Glutamatergic neuron (in vitro differentiated cells): ENCODE measurements around the gene ARID1B. TPM values are rescaled to one million over a fixed set of nuclear protein-coding genes. Genes with fewer than 3 reads are reported as not detected.
A peak's percentile ranks its signal among the peaks of the same experiment; 100 is the strongest.

Source experiments
- DNase-seq: peaks from one replicate; pipeline ENCODE4 v3.0.0; 2022
- H3K27ac Mint-ChIP-seq: one replicate; pipeline ENCODE4 v1.8.0; 2020; ENCODE audit warnings: mild to moderate bottlenecking, mixed read lengths, inconsistent platforms; ENCODE audit not compliant: unreplicated experiment
- H3K27me3 Mint-ChIP-seq: one replicate; pipeline ENCODE4 v1.8.0; 2020; ENCODE audit warnings: mild to moderate bottlenecking, moderate library complexity, mixed read lengths, inconsistent platforms; ENCODE audit not compliant: unreplicated experiment
- H3K36me3 Mint-ChIP-seq: one replicate; pipeline ENCODE4 v1.8.0; 2020; ENCODE audit warnings: mild to moderate bottlenecking, mixed read lengths, inconsistent platforms; ENCODE audit not compliant: unreplicated experiment
- H3K4me1 Mint-ChIP-seq: one replicate; pipeline ENCODE4 v1.8.0; 2020; ENCODE audit warnings: mild to moderate bottlenecking, low read depth, mixed read lengths, inconsistent platforms; ENCODE audit not compliant: unreplicated experiment
- H3K4me3 Mint-ChIP-seq: one replicate; pipeline ENCODE4 v1.8.0; 2020; ENCODE audit warnings: mild to moderate bottlenecking, mixed read lengths, inconsistent platforms; ENCODE audit not compliant: unreplicated experiment
- H3K9me3 Mint-ChIP-seq: one replicate; pipeline ENCODE4 v1.8.0; 2020; ENCODE audit warnings: mild to moderate bottlenecking, moderate library complexity, mixed read lengths, inconsistent platforms; ENCODE audit not compliant: unreplicated experiment
- CTCF ChIP-seq: fragments of 200-600 bp; sonication (generic); IDR thresholded peaks from one replicate; pipeline ENCODE4 v1.5.0; 2021; ENCODE audit not compliant: partially characterized antibody, unreplicated experiment
- total RNA-seq: library from RNA; stranded (reverse); fragmentation: NEBNext Ultra II Directional; extraction: Animal tissue kit (Norgen Biotek cat#: 25700); gene quantifications from one replicate; pipeline ENCODE4 v1.2.1, GENCODE V29; 2021; ENCODE audit not compliant: unreplicated experiment

ARID1B gene
- total RNA-seq, 1 donor from 2014 or later: 202 TPM

GRCh38 chr6:156863504-156863903 lies 86.3 kb downstream of the ARID1B start:
- Mint-ChIP-seq H3K36me3 (peaks cover 7% of the 10 kb centered on the region), H3K9me3 (peaks cover 17% of the 10 kb centered on the region), H3K4me1 (peaks cover 44% of the 10 kb centered on the region), H3K27ac (no peak overlapping the region), H3K4me3 (no peak overlapping the region), H3K27me3 (peaks cover 5% of the 10 kb centered on the region)
- TF ChIP-seq CTCF: no peak
- no peak for DNase-seq

GRCh38 chr6:156864557-156864956 lies 87.4 kb downstream of the ARID1B start:
- no peak for TF ChIP-seq CTCF
- H3K27ac Mint-ChIP-seq: no peak overlapping the region
- peaks cover 17% of the 10 kb centered on the region for H3K9me3 Mint-ChIP-seq
- peaks cover 51% of the 10 kb centered on the region for H3K4me1 Mint-ChIP-seq
- H3K36me3 Mint-ChIP-seq: peaks cover 7% of the 10 kb centered on the region
- H3K27me3 Mint-ChIP-seq: peaks cover 5% of the 10 kb centered on the region
- DNase-seq: no peak
- H3K4me3 Mint-ChIP-seq: no peak overlapping the region

GRCh38 chr6:156865019-156865629 lies 87.9 kb downstream of the ARID1B start:
- Mint-ChIP-seq H3K36me3 (peaks cover 7% of the 10 kb centered on the region), H3K27ac (no peak overlapping the region), H3K9me3 (peaks cover 17% of the 10 kb centered on the region), H3K4me1 (peaks cover 52% of the 10 kb centered on the region), H3K27me3 (peaks cover 5% of the 10 kb centered on the region), H3K4me3 (no peak overlapping the region)
- no peak for TF ChIP-seq CTCF
- DNase-seq: no peak

GRCh38 chr6:156866220-156867015 lies 89.2 kb downstream of the ARID1B start:
- Mint-ChIP-seq H3K27me3 (peaks cover 7% of the 10 kb centered on the region), H3K9me3 (peaks cover 15% of the 10 kb centered on the region), H3K4me3 (no peak overlapping the region), H3K4me1 (peaks cover 61% of the 10 kb centered on the region), H3K36me3 (peaks cover 7% of the 10 kb centered on the region), H3K27ac (peak overlapping the region; percentile 63)
- no peak for DNase-seq
- TF ChIP-seq CTCF: no peak

- H3K4me1 Mint-ChIP-seq: peaks cover 60% of the 10 kb centered on the region
- DNase-seq: no peak
- H3K36me3 Mint-ChIP-seq: peaks cover 2% of the 10 kb centered on the region
- no peak overlapping the region for H3K27ac Mint-ChIP-seq
- peaks cover 9% of the 10 kb centered on the region for H3K9me3 Mint-ChIP-seq
- TF ChIP-seq CTCF: no peak
- H3K4me3 Mint-ChIP-seq: no peak overlapping the region
- peaks cover 7% of the 10 kb centered on the region for H3K27me3 Mint-ChIP-seq
These were observed 89.9 kb downstream of the ARID1B start for GRCh38 chr6:156867121-156867520.
